HG02885 (cell line): Measurements from ENCODE around the gene GDF7.

ENCODE experiments used
- ATAC-seq: cut with Tn5 transposase; IDR thresholded peaks from one replicate; pipeline ENCODE4 v1.9.1; 2021; ENCODE audit warnings: mild to moderate bottlenecking; ENCODE audit not compliant: unreplicated experiment, poor library complexity

Gene GDF7

DNA sequence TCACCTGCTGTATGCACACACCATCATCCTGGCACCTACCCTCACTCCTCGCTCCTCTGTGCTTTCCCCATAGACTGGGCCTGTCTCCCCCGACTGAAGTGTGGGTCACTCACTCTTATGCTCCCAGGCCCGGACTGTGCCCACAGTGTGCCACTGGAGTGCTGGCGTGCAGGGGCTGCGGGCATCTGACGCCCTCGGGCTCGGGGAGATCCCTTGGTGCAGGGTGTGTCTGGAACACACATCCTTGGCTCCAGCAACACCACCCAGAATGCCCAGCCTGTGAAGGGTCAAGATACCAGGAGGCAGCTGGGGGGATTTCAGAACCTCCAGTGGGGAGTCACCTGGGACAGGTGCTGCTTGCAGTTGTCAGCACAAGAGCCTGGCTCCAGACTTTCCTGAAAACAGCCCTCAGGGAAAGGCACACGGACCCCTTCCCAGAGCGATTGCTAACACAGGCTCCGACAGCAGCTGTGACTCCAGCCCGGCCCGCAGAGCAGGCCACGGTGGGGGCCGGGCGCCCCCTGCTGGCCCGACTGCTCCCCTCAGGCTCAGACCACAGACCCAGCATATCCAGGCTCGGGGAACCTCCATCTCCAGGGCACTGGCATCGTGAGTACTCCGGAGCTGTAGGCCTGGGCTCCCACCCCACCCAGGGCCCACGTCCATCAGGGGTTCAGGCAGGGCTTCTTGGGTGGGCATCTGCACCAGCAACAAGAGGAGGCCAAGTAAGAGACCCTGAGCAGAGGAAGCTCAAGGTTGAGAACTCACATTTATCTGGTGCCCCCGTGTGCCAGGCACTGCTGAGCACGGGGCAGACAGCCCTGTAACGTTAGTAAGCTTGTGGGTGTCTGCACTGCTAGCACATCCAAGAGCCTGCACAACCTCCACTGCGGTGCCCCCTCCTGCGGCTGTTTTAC, 24.6 kb upstream of the GDF7 start:
- peak; percentile 98 for ATAC-seq

DNA sequence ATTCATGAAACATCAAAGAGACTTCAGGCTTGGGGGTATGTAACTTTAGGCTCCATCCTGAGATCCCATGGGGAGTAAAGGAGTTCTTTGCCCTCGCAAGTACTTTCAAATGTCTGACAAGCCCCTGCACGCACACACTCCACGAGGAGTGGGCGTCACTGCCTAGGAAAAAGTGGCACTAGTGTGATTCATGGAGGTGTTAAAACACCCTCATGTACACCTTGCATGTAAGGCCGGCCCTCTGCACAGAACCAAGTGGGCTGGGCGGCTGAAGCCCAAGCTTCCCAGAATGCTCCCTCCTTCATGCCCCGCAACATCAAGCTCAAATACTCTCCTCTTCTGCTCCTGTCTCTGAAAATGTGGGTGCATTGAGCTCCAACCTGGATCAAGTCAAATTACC, 23.9 kb upstream of the GDF7 start:
- ATAC-seq, result no peak

DNA sequence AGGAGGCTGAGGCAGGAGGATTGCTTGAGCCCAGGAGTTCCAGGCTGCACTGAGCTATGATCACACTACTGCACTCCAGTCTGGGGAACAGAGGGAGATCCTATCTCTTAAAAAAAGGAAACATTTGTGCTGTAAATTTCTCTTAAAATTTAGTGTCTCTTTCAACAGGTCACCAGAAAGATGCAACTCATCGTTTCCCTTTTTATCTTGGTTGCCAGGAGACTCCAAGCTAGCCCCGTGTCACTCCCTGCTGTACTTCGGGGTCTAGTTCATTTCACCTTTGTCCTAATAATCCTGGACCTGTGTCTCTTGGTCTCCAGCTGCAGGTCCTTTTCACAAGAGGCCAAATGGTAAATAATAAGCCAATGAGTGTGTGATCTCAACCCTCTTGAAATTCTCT, 23.1 kb upstream of the GDF7 start:
- ATAC-seq, result no peak

DNA sequence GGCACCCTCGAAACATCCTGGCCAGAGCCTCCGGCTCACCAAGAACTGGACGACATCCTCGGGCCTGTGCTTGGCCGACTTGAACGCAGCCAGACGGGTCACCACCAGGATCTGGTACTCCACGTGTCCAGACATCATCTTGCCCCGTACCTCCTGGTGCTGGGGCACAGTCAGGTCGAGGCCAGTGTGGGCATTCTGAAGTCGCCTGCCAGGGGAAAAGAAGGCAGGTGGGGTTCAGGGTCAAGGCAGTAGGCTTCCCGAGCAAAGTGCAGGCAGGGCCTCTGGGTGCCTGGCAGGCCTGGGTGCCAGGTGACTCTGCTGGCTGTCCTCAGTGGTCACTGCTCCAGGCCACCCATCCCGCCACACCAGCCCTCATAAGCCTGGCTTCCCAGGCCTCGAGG, 21.6 kb upstream of the GDF7 start:
- ATAC-seq, result no peak

DNA sequence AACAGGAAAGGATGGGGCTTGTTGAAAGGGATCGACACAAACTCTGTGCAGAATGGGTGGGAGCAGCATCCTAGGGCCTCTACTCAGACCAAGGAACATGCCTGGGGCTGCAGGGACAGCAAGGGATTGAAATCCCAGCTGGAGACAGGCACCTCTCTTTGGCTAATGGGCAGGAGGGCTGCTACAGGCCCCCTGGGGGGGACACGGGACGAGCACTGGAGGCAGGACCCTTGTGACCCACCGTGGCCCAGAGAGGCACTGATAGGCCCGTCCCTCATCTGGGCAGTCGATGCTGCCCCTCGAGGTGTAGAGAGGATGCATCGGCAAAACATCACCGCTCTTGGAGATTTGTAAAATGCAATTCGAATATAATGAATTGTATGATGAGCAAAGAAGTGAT, 21.2 kb upstream of the GDF7 start:
- no peak for ATAC-seq

DNA sequence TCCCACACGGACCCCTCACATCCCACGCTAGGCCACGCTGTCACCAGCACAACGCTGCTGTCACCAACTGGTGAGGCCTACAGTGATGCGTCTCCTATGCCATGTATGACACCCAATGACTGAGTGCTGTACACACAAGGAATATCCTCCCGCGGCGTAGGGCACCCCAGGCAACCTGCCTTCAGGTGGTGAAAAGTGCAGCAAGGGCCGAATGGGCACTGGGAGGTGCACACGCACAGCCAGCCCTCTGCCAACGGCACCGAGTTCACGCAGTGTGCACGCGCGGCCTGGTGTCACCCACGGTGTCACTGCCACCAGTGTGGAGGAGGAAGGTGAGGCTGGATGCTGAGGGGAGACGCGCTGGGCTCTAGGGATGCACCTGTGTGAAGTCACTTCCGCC, 20.5 kb upstream of the GDF7 start:
- no peak for ATAC-seq

DNA sequence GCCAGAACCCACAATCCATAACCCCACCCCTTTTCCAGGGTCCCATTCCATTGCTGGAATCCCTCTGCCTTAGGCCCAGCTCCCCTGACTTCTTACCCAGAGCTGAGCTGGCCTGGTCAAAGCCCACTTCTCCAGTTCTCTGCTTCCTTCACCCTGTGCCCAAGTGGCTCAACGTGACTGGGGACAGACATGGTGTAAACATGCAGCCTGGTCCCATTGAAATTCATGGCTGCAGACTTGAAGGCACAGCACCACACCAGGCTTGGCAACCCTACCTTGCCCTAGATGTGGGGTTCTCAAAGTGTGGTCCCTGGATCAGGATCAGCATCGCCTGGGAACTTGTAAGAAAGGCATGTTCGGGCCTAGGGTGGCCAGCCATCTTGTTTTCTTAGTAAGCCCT, 19.7 kb upstream of the GDF7 start:
- ATAC-seq, result no peak

DNA sequence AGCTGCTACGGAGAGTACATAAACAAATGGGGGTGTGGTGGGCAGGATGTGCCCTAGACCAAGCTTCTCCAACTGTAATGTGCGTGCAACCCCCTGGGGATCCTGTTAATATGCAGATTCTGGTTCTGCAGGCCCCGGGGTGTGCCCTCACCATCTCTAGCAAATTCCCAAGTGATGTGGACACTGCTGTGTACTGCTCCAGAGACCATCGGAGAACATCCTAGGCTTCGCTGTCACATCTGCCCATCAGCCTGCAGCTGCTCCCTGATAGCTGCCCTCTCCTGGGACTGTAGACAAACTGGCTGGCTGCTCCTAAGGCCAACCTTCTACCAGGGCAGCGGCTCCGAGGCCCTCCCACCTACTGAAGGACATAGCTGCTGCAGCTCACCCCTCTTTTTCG, 19.2 kb upstream of the GDF7 start:
- no peak for ATAC-seq

DNA sequence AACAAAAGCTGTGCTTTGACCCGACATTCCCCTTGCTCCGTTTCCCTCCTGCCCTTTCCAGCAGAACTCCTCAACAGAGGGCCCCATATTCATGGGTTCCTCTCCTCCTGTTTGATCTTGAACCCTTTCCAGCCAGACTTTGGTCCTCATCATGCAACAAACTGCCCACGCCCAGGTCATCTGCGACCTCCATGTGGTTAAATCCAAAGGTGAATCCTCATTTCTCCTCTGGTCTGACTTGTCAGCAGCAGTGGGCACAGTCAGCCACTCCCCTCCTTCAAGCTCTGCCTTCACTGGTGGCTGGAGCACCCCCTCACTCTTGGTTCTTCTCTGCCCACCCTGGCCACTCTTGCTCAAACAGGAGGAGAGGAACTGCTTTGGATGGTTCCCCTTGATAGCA, 18.7 kb upstream of the GDF7 start:
- no peak for ATAC-seq

DNA sequence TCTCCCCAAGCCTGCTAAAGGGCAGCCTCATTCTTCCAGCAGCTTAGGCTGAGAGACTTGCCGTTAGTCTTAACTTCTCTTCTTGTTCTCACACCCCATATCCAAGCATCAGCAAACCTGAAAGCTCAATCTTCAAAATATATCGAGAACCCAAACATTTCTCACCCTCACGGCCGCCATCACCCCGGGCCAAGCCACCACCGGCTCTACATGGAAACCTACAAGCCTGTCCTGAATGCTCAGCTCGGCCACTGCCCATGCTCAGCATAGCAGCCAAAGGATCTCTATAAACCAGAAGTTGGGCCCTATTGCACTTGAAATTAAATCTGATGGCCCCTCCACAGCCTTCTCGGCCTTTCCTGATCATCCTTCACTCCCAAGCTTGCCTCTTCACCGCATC, 18.1 kb upstream of the GDF7 start:
- ATAC-seq, result no peak

DNA sequence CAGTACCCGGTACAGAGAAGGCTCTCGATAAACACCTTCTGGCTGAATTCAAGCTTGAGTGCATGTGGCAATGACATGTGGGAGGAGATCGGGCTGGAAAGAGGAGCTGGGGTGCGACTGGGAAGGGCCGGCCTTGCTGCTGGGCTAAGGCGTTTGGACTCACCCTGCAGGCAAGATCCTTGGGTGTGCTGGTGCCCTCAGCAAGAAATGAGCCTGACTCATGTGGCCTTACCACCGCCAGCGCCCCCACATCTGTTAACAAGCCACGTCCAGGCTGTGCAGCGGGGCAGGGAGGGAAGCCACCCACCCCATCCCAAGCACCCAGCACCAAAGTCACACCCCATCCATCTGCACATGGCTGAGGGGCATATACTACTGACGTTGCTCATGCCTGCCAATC, 17.4 kb upstream of the GDF7 start:
- ATAC-seq, result no peak

DNA sequence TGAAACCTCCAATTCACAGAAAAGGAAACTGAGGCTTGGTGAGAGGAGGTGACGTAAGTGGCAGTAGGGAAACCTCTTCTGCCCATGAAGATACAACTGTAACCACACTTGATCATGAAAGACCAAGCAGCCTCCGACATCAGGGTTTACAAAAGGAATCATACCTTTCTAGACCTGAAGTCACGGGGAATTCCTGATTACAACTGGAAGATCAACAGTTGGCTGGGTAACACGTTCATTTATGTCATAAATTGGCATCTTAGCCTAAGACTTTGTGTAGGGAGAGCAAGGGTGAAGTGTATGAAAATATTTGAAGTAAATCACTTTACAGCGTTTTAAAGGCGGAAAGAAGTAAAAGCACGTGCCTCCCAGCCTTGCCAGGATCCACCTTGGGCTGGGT, 17.0 kb upstream of the GDF7 start:
- no peak for ATAC-seq

DNA sequence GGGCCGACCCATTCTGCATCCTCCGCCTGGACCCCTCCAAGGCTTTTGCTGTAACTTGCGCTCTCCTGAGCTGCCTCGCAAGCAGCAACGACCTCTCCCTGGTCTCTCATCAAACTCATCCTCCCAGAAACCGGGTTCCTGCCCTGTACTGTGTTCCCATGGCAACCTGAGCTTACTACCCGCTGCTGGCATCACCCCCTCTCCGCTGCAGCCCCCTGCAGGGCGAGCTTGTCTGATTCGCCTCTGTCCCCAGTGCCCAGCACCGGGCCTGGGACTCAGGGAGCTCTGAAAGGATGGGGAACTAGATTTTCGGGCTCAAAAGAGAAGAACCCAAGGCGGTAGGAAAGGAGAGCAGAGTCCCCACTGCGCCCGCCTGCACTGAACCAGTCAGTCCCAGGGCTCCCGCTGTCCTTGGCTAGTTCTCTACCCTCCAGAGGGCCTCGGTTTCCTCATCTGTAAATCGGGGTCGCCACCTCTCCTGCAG, 16.5 kb upstream of the GDF7 start:
- peak; percentile 19 for ATAC-seq

DNA sequence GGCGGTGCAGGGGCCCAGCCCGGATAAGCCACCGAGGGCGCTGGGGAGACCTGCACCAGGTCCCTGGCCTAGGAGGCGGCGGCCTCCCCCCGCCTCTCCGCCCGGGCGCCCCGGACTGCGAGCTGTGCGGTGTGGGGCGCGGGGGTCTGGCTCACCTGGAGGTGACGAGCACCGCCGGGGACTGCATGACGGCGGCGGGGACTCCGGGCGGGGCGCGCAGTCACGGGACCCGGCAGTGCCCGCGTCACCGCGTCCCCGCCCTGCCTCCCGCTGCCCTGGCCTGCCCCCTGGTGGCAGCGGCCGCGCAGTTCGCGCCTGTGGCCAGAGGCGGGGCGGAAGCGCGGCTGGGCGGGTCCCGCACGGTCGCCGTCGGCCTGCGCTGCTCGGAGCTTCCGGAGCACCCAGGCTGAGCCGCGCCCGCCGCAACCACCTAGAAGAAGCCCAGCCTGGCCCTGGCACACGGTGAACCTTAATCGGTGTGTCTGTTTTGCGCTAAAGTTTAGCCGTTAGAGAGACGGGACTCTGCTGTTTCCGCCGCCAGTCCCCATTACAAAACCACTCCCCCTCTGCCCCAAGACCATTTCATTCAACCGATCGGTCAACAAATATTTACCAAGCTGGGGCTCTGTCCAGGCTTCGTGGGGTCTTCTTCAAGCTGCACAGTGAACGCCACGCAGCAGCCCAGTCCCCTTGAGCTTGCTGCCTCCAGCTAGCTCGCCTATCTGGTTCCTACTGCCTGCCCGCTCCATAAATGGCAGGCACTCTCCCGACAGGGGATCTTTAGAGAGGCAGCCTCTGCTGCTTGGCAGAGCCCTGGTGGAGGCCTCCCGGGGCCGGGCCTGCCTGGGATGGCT, 15.8 kb upstream of the GDF7 start, which contains the start of gene HS1BP3:
Gene HS1BP3, minus strand, starts transcription at position 222 of the 854 bp plus-strand sequence. Its CDS starts 35 bp downstream, at position 187.
- ATAC-seq, result peak; percentile 95

DNA sequence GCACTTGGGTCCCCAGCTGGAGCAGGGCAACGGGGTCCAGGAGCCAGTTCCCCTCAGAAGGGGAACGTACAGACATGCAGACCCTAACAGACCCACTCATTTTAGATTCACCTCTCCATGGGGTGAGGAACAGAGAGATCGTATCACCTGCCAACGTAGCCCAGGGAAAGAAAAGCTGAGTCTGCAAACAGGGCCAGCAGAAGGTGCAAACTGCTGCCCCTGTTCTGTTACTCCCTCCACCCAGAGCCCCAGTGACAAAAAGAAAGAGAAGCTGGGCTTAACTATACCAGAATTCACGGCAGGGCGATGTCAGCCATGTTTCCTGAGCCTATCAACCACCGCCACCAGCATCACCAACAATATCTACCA, 15.2 kb upstream of the GDF7 start:
- no peak for ATAC-seq

DNA sequence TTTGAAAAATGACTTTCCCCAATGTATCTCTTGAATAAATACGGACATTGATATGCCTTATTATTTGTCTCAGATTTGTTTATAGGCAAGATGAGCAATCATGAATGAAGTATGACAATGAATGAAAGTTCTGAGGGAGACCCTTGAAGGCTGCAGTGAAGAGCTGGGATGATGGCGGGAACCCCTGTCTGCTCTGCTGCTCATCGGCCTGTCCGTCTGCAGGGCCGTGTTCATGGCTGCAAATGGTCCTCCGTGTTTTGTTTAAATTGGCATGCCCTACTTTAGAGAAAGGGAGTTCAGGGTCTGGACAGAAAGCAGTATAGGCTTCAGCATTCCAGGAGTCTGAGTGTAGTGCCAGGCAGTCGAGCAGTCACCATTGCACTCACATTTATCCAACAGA, 14.8 kb upstream of the GDF7 start:
- ATAC-seq, result no peak

DNA sequence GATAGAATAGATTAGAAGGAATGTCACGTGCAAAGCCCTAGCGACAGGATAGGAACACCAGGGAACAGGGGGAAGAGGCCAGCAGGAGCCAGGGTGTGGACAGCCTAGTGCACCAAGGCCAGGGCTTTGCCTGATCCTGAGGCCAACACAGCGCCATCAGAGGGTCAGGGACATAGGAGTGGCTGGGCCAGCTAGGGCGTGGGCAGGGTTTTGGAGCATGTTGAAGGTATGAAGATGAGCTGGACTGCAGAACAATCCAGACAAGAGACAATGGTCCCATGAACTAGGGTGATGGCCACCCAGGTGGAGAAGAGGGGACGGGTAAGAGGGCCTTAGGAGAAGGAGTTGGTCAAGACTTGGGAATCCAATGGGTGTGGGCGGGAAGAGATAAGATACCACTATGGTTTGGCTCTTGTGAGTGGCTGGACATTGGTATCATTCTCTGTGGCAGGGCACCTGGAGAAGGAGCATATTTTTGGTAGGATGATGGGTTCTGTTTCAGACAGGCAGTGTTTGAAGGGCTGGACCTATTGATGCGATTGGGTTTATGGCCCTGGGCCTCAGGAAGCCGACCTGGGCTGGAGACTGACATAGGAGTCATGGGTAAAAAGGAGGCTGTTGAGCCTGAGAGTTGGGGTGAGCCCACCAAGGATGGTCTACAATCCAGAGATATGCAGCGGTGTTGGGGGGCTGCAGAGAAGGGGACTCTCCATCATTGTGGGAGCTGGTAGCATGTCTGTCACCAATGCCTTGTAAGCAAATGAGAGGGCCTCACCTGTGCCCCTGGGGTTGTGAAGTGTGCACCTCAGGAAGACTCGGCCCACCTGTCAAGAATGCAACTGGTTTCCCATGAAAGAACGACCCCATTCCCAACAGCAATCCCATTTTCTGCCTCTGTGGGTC, 14.0 kb upstream of the GDF7 start:
- no peak for ATAC-seq

DNA sequence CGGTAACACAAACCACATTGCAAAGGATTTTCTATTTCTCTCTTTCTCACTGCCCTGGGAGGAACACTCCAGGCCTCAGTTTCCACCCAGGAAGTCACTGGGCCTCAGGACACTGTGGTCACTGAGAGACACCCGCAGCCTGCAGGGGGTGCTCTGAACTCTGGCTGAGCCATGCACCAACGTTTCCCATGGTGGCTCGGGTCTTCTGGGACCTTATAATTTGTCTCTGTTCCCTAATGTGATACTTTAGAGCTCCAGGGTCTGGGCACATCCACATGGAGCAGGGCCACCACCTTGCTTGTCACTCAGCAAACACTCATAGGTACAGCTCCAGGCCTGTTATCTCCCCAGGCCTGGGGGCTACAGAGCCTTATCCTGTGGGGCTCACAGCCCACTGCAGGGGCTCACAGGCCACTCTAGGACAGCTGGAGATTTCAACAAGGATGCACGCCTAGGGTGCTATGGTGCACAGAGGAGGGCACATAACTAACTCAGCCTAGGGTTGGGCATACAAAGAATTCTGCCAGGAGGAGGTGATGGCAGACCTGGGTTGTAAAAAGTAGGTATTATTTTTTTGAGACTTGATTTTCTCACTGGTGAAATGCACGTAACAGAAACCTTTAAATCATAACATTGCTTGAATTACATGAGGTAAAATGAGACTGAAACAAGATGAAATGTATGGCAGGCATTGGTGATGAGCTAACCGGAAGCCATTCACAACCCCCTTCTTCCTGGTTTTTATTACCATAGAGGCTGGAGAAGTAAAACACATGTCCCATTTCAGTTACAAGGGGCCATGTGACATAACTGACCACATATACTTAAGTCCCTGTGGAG, 13.0 kb upstream of the GDF7 start:
- no peak for ATAC-seq

DNA sequence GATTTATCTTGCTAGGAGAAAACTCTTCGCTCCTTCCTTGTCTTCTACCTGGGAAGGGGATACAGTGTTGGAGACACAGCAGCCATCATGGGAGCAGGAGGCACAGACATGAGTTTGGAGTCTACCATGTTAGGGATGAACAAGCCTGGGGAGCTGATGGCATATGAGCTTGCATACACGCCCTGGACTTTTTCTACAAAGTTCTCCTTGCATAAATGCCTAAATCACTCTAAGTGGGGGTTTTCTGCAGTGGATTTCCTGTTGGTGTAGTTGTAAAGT, 12.5 kb upstream of the GDF7 start:
- no peak for ATAC-seq

DNA sequence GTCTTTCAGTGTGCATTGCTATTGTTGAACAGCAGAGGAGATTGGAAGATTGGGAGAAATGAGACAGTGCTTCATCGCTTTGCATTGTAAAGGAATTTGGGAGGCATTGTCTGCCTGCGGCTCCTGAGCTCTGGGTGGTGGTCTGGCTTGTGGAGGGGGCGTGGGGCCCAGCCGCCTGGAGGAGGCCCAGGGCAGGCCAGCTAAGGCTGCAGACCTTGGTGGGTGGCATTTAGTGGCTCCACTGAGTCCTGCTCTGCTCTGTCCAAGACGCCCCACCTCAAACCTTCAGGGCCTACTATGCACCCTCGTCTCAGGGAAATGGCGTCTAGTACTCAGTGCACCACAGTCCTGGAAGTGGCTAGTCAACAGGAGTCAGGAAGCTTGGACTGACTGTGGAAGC, 10.4 kb upstream of the GDF7 start:
- no peak for ATAC-seq
